Measurements from ENCODE around the gene MAPK4.

MAPK4 gene

GRCh38 chr18:50642439-50642838 is 82.6 kb downstream of the MAPK4 start:
- H3K79me1 ChIP-seq (ENCODE audit: low read length), result no peaks in the 10 kb centered on the region
- H3K56ac ChIP-seq (ENCODE audit: low read length), result no peak overlapping the region
- H2AK5ac ChIP-seq (ENCODE audit: low read length), result no peak overlapping the region
- H3K4me2 ChIP-seq (ENCODE audit: low read length), result no peak overlapping the region
- peak; percentile 25 for DNase-seq
- no peak overlapping the region for H3K4ac ChIP-seq (ENCODE audit: low read depth, low read length)
- no peak overlapping the region for H3K9ac ChIP-seq (ENCODE audit: low read length)
- H4K8ac ChIP-seq (ENCODE audit: low read depth, low read length), result no peak overlapping the region
- H3K27ac ChIP-seq (ENCODE audit: low read depth, low read length), result no peak overlapping the region
- H2BK5ac ChIP-seq (ENCODE audit: low read length), result no peak overlapping the region
- no peaks in the 10 kb centered on the region for H3K36me3 ChIP-seq (ENCODE audit: control insufficient read depth, insufficient read depth, low read length)
- H3K4me3 ChIP-seq (ENCODE audit: low read length), result no peak overlapping the region
- H3K27me3 ChIP-seq (ENCODE audit: insufficient read depth, low read length, poor library complexity), result no peaks in the 10 kb centered on the region
- H3K79me2 ChIP-seq (ENCODE audit: control insufficient read depth, insufficient read depth, low read length), result no peaks in the 10 kb centered on the region
- H2BK15ac ChIP-seq (replicated peaks; ENCODE audit: low read depth), result no peak overlapping the region
- no peak overlapping the region for H3K18ac ChIP-seq (ENCODE audit: low read length)
- no peak overlapping the region for H2BK120ac ChIP-seq (ENCODE audit: low read depth, low read length)
- WGBS (ENCODE audit: extremely low coverage, insufficient coverage, low lambda C conversion rate), result no CpG with 5 or more reads among the region's 2 CpGs
- peaks cover 2% of the 10 kb centered on the region for H3K4me1 ChIP-seq (ENCODE audit: control insufficient read depth, low read depth, low read length)
- H3K23ac ChIP-seq (ENCODE audit: low read length), result no peak overlapping the region
- no peak overlapping the region for H4K5ac ChIP-seq (ENCODE audit: low read length)

GRCh38 chr18:50644146-50644545 is 84.3 kb downstream of the MAPK4 start:
- no peak overlapping the region for H4K8ac ChIP-seq (ENCODE audit: low read depth, low read length)
- H3K4me1 ChIP-seq (ENCODE audit: control insufficient read depth, low read depth, low read length), result no peaks in the 10 kb centered on the region
- no peak overlapping the region for H3K56ac ChIP-seq (ENCODE audit: low read length)
- no peak overlapping the region for H3K4ac ChIP-seq (ENCODE audit: low read depth, low read length)
- H3K23ac ChIP-seq (ENCODE audit: low read length), result no peak overlapping the region
- no peak overlapping the region for H2AK5ac ChIP-seq (ENCODE audit: low read length)
- H3K36me3 ChIP-seq (ENCODE audit: control insufficient read depth, insufficient read depth, low read length), result no peaks in the 10 kb centered on the region
- no peak overlapping the region for H3K9ac ChIP-seq (ENCODE audit: low read length)
- no peak for DNase-seq
- H3K4me3 ChIP-seq (ENCODE audit: low read length), result no peak overlapping the region
- H3K27me3 ChIP-seq (ENCODE audit: insufficient read depth, low read length, poor library complexity), result no peaks in the 10 kb centered on the region
- H2BK5ac ChIP-seq (ENCODE audit: low read length), result no peak overlapping the region
- WGBS (ENCODE audit: extremely low coverage, insufficient coverage, low lambda C conversion rate), result no CpG with 5 or more reads among the region's 1 CpG
- H4K5ac ChIP-seq (ENCODE audit: low read length), result no peak overlapping the region
- no peaks in the 10 kb centered on the region for H3K79me2 ChIP-seq (ENCODE audit: control insufficient read depth, insufficient read depth, low read length)
- H3K79me1 ChIP-seq (ENCODE audit: low read length), result no peaks in the 10 kb centered on the region
- no peak overlapping the region for H2BK120ac ChIP-seq (ENCODE audit: low read depth, low read length)
- no peak overlapping the region for H2BK15ac ChIP-seq (replicated peaks; ENCODE audit: low read depth)
- no peak overlapping the region for H3K18ac ChIP-seq (ENCODE audit: low read length)
- H3K4me2 ChIP-seq (ENCODE audit: low read length), result no peak overlapping the region
- no peak overlapping the region for H3K27ac ChIP-seq (ENCODE audit: low read depth, low read length)

DNA sequence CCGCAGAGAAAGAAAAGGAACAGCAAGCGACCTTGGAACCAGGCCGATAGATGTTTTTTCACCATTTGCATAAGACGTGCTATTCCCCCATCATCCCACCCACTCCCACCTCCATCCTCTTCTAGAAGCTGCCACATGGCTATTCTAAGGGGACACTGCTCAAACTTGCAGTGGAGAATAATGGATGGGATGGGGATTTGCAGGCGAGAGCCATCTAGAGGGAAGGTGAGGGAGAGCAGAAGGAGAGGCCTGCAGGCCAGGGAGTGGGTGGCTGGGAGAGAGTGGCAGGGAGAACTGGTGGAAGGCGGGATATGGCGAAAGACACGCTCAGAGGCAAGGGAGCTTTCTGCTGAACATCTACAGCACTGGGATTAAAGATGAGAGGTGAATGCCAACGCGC is 84.9 kb downstream of the MAPK4 start:
- no peaks in the 10 kb centered on the region for H3K79me2 ChIP-seq (ENCODE audit: control insufficient read depth, insufficient read depth, low read length)
- no peak overlapping the region for H3K4me2 ChIP-seq (ENCODE audit: low read length)
- H3K79me1 ChIP-seq (ENCODE audit: low read length), result no peaks in the 10 kb centered on the region
- H2BK5ac ChIP-seq (ENCODE audit: low read length), result no peak overlapping the region
- H3K36me3 ChIP-seq (ENCODE audit: control insufficient read depth, insufficient read depth, low read length), result no peaks in the 10 kb centered on the region
- no peak overlapping the region for H3K4me3 ChIP-seq (ENCODE audit: low read length)
- H3K27me3 ChIP-seq (ENCODE audit: insufficient read depth, low read length, poor library complexity), result no peaks in the 10 kb centered on the region
- H3K4me1 ChIP-seq (ENCODE audit: control insufficient read depth, low read depth, low read length), result no peaks in the 10 kb centered on the region
- H3K4ac ChIP-seq (ENCODE audit: low read depth, low read length), result no peak overlapping the region
- no peak overlapping the region for H2BK120ac ChIP-seq (ENCODE audit: low read depth, low read length)
- no peak overlapping the region for H3K56ac ChIP-seq (ENCODE audit: low read length)
- H2AK5ac ChIP-seq (ENCODE audit: low read length), result no peak overlapping the region
- no CpG with 5 or more reads among the region's 10 CpGs for WGBS (ENCODE audit: extremely low coverage, insufficient coverage, low lambda C conversion rate)
- no peak overlapping the region for H4K5ac ChIP-seq (ENCODE audit: low read length)
- no peak overlapping the region for H3K27ac ChIP-seq (ENCODE audit: low read depth, low read length)
- H3K23ac ChIP-seq (ENCODE audit: low read length), result no peak overlapping the region
- peak; percentile 86 for DNase-seq
- H3K18ac ChIP-seq (ENCODE audit: low read length), result no peak overlapping the region
- no peak overlapping the region for H4K8ac ChIP-seq (ENCODE audit: low read depth, low read length)
- no peak overlapping the region for H2BK15ac ChIP-seq (replicated peaks; ENCODE audit: low read depth)
- no peak overlapping the region for H3K9ac ChIP-seq (ENCODE audit: low read length)

- Histone ChIP-seq H3K4me2 (ENCODE audit: low read length) (no peak overlapping the region), H4K8ac (ENCODE audit: low read depth, low read length) (no peak overlapping the region), H2BK15ac (replicated peaks; ENCODE audit: low read depth) (no peak overlapping the region), H2BK120ac (ENCODE audit: low read depth, low read length) (no peak overlapping the region), H3K9ac (ENCODE audit: low read length) (no peak overlapping the region), H4K5ac (ENCODE audit: low read length) (no peak overlapping the region), H2BK5ac (ENCODE audit: low read length) (no peak overlapping the region), H3K79me2 (ENCODE audit: control insufficient read depth, insufficient read depth, low read length) (no peaks in the 10 kb centered on the region), H3K56ac (ENCODE audit: low read length) (no peak overlapping the region), H3K18ac (ENCODE audit: low read length) (no peak overlapping the region), H3K23ac (ENCODE audit: low read length) (no peak overlapping the region), H3K4me3 (ENCODE audit: low read length) (no peak overlapping the region), H3K79me1 (ENCODE audit: low read length) (no peaks in the 10 kb centered on the region), H3K27me3 (ENCODE audit: insufficient read depth, low read length, poor library complexity) (no peaks in the 10 kb centered on the region), H3K4me1 (ENCODE audit: control insufficient read depth, low read depth, low read length) (no peaks in the 10 kb centered on the region), H3K36me3 (ENCODE audit: control insufficient read depth, insufficient read depth, low read length) (no peaks in the 10 kb centered on the region), H3K27ac (ENCODE audit: low read depth, low read length) (no peak overlapping the region), H2AK5ac (ENCODE audit: low read length) (no peak overlapping the region), H3K4ac (ENCODE audit: low read depth, low read length) (no peak overlapping the region)
- DNase-seq, result no peak
- no CpG with 5 or more reads among the region's 7 CpGs for WGBS (ENCODE audit: extremely low coverage, insufficient coverage, low lambda C conversion rate)
These were observed 87.3 kb downstream of the MAPK4 start for GRCh38 chr18:50647237-50647636.

GRCh38 chr18:50647792-50648191 is 87.9 kb downstream of the MAPK4 start:
- Histone ChIP-seq H3K79me1 (ENCODE audit: low read length) (no peaks in the 10 kb centered on the region), H3K23ac (ENCODE audit: low read length) (no peak overlapping the region), H3K27ac (ENCODE audit: low read depth, low read length) (no peak overlapping the region), H3K4me1 (ENCODE audit: control insufficient read depth, low read depth, low read length) (no peaks in the 10 kb centered on the region), H3K18ac (ENCODE audit: low read length) (no peak overlapping the region), H3K9ac (ENCODE audit: low read length) (no peak overlapping the region), H3K56ac (ENCODE audit: low read length) (no peak overlapping the region), H2BK120ac (ENCODE audit: low read depth, low read length) (no peak overlapping the region), H2BK15ac (replicated peaks; ENCODE audit: low read depth) (no peak overlapping the region), H4K8ac (ENCODE audit: low read depth, low read length) (no peak overlapping the region), H3K4ac (ENCODE audit: low read depth, low read length) (no peak overlapping the region), H2BK5ac (ENCODE audit: low read length) (no peak overlapping the region), H4K5ac (ENCODE audit: low read length) (no peak overlapping the region), H3K36me3 (ENCODE audit: control insufficient read depth, insufficient read depth, low read length) (no peaks in the 10 kb centered on the region), H3K79me2 (ENCODE audit: control insufficient read depth, insufficient read depth, low read length) (no peaks in the 10 kb centered on the region), H3K27me3 (ENCODE audit: insufficient read depth, low read length, poor library complexity) (no peaks in the 10 kb centered on the region), H3K4me2 (ENCODE audit: low read length) (no peak overlapping the region), H2AK5ac (ENCODE audit: low read length) (no peak overlapping the region), H3K4me3 (ENCODE audit: low read length) (no peak overlapping the region)
- DNase-seq, result no peak

GRCh38 chr18:50649821-50650220 is 89.9 kb downstream of the MAPK4 start:
- H3K4ac ChIP-seq (ENCODE audit: low read depth, low read length), result no peak overlapping the region
- no peaks in the 10 kb centered on the region for H3K79me1 ChIP-seq (ENCODE audit: low read length)
- no peaks in the 10 kb centered on the region for H3K79me2 ChIP-seq (ENCODE audit: control insufficient read depth, insufficient read depth, low read length)
- H3K18ac ChIP-seq (ENCODE audit: low read length), result no peak overlapping the region
- H4K8ac ChIP-seq (ENCODE audit: low read depth, low read length), result no peak overlapping the region
- H3K4me2 ChIP-seq (ENCODE audit: low read length), result no peak overlapping the region
- no peak for DNase-seq
- no peak overlapping the region for H3K27ac ChIP-seq (ENCODE audit: low read depth, low read length)
- H2BK5ac ChIP-seq (ENCODE audit: low read length), result no peak overlapping the region
- WGBS (ENCODE audit: extremely low coverage, insufficient coverage, low lambda C conversion rate), result no CpG with 5 or more reads among the region's 4 CpGs
- H3K9ac ChIP-seq (ENCODE audit: low read length), result no peak overlapping the region
- no peaks in the 10 kb centered on the region for H3K27me3 ChIP-seq (ENCODE audit: insufficient read depth, low read length, poor library complexity)
- no peak overlapping the region for H3K4me3 ChIP-seq (ENCODE audit: low read length)
- no peak overlapping the region for H3K23ac ChIP-seq (ENCODE audit: low read length)
- no peak overlapping the region for H4K5ac ChIP-seq (ENCODE audit: low read length)
- H3K36me3 ChIP-seq (ENCODE audit: control insufficient read depth, insufficient read depth, low read length), result no peaks in the 10 kb centered on the region
- H2BK120ac ChIP-seq (ENCODE audit: low read depth, low read length), result no peak overlapping the region
- no peaks in the 10 kb centered on the region for H3K4me1 ChIP-seq (ENCODE audit: control insufficient read depth, low read depth, low read length)
- no peak overlapping the region for H2AK5ac ChIP-seq (ENCODE audit: low read length)
- H3K56ac ChIP-seq (ENCODE audit: low read length), result no peak overlapping the region
- no peak overlapping the region for H2BK15ac ChIP-seq (replicated peaks; ENCODE audit: low read depth)
